HG03575 (cell line): ENCODE measurements around the gene AHSG.
A peak's percentile ranks its signal among the peaks of the same experiment; 100 is the strongest.
"Not testable (repeated sequence)": the region's sequence is repeated elsewhere in the genome, so short reads cannot be mapped to it uniquely, and the experiment has no call there.

Experiments used
- ATAC-seq: cut with Tn5 transposase; IDR thresholded peaks from one replicate; pipeline ENCODE4 v1.9.1; 2021; ENCODE audit not compliant: unreplicated experiment, insufficient number of reproducible peaks, low FRiP score; ENCODE audit errors: extremely low read depth

Gene AHSG

GRCh38 chr3:186633481-186633880 lies 20.6 kb downstream of the AHSG start:
- ATAC-seq: no peak

GRCh38 chr3:186634207-186634606 lies 21.3 kb downstream of the AHSG start:
- ATAC-seq: not testable (repeated sequence)

GRCh38 chr3:186635532-186635931 lies 22.7 kb downstream of the AHSG start:
- ATAC-seq: no peak

GRCh38 chr3:186636536-186636935 lies 23.7 kb downstream of the AHSG start:
- no peak for ATAC-seq

- no peak for ATAC-seq
Measured at GRCh38 chr3:186637686-186638085, 24.8 kb downstream of the AHSG start.

- ATAC-seq: no peak
Measured at GRCh38 chr3:186638259-186638658, 25.4 kb downstream of the AHSG start.

- no peak for ATAC-seq
Measured at GRCh38 chr3:186639778-186640472, 27.1 kb downstream of the AHSG start, which contains the start of gene FETUB. FETUB (plus strand) TSS chr3:186640399; CDS start chr3:186640461, 62 bp downstream.

- no peak for ATAC-seq
Measured at GRCh38 chr3:186640473-186640818, 27.6 kb downstream of the AHSG start.

GRCh38 chr3:186640929-186641328 lies 28.1 kb downstream of the AHSG start:
- no peak for ATAC-seq

- ATAC-seq: no peak
Measured at GRCh38 chr3:186642014-186642413, 29.2 kb downstream of the AHSG start.

- no peak for ATAC-seq
Measured at GRCh38 chr3:186643493-186643892, 30.6 kb downstream of the AHSG start.

GRCh38 chr3:186644683-186645082 lies 31.8 kb downstream of the AHSG start:
- no peak for ATAC-seq

- ATAC-seq: no peak
Measured at GRCh38 chr3:186646106-186646505, 33.2 kb downstream of the AHSG start.

GRCh38 chr3:186646841-186647240 lies 34.0 kb downstream of the AHSG start:
- no peak for ATAC-seq

- no peak for ATAC-seq
Measured at GRCh38 chr3:186648851-186649250, 36.0 kb downstream of the AHSG start.

GRCh38 chr3:186651678-186652215 lies 38.9 kb downstream of the AHSG start:
- no peak for ATAC-seq

GRCh38 chr3:186653080-186653707 lies 40.3 kb downstream of the AHSG start:
- ATAC-seq: peak; percentile 66

- no peak for ATAC-seq
Measured at GRCh38 chr3:186653984-186654383, 41.1 kb downstream of the AHSG start.

- no peak for ATAC-seq
Measured at GRCh38 chr3:186663361-186664118, 50.7 kb downstream of the AHSG start.

GRCh38 chr3:186664119-186664495 lies 51.2 kb downstream of the AHSG start:
- ATAC-seq: no peak
